Kidney (tissue), 14 donors: ENCODE data around the gene PCDHGA1. TPM values are rescaled to one million over a fixed set of nuclear protein-coding genes. Genes with fewer than 3 reads are reported as not detected.
A peak's percentile ranks its signal among the peaks of the same experiment; 100 is the strongest.

Source experiments
- DNase-seq, 5 donors: peaks; one replicate each; pipeline ENCODE4 v3.0.0-alpha.2; 2013 to 2020
- FAIRE-seq: peaks from 2 replicates; lab custom pipeline; 2012; peaks lifted over from hg19 to GRCh38; lab: Jason Lieb, UNC
- H3K27ac ChIP-seq, 2 donors: one replicate each; pipeline ENCODE4 v1.7.0; 2013; ENCODE audit warnings: low read depth in 2 of 2, low read length in 2 of 2, inconsistent platforms in 1 of 2
- H3K27me3 ChIP-seq: one replicate; pipeline ENCODE4 v1.7.1; 2013; ENCODE audit warnings: low read length, inconsistent platforms; ENCODE audit not compliant: control insufficient read depth, insufficient read depth
- H3K36me3 ChIP-seq, 3 donors: one replicate each; pipeline versions ENCODE4 v1.7.0 to v1.7.1; 2013; ENCODE audit warnings: low read length in 3 of 3, control low read depth in 1 of 3, inconsistent platforms in 1 of 3; ENCODE audit not compliant: insufficient read depth in 3 of 3, control insufficient read depth in 2 of 3
- H3K4me1 ChIP-seq, 3 donors: one replicate each; pipeline versions ENCODE4 v1.7.0 to v1.7.1; 2013; ENCODE audit warnings: low read length in 3 of 3, inconsistent platforms in 1 of 3, low read depth in 1 of 3; ENCODE audit not compliant: control insufficient read depth in 2 of 3, insufficient read depth in 2 of 3
- H3K4me3 ChIP-seq, 3 donors: one replicate each; pipeline versions ENCODE4 v1.7.0 to v1.8.1; 2013; ENCODE audit warnings: low read length in 3 of 3, control low read depth in 1 of 3, inconsistent platforms in 1 of 3
- H3K9ac ChIP-seq, 3 donors: one replicate each; pipeline versions ENCODE4 v1.7.0 to v1.7.1; 2013; ENCODE audit warnings: low read length in 3 of 3, control low read depth in 1 of 3, inconsistent platforms in 1 of 3
- H3K9me3 ChIP-seq, 3 donors: one replicate each; pipeline versions ENCODE4 v1.7.0 to v1.7.1; 2013; ENCODE audit warnings: low read length in 3 of 3, control low read depth in 1 of 3, inconsistent platforms in 1 of 3; ENCODE audit not compliant: control insufficient read depth in 2 of 3, insufficient read depth in 1 of 3
- CTCF ChIP-seq: IDR thresholded peaks from 3 replicates; pipeline ENCODE4 v1.5.1; 2012; ENCODE audit warnings: mild to moderate bottlenecking, moderate library complexity, borderline replicate concordance; ENCODE audit not compliant: insufficient read depth; ENCODE audit errors: extremely low read depth
- intact Hi-C: fragments of 100-400 bp; cut with DNase I; formaldehyde crosslinking; loops from one replicate; pipeline ENCODE4 v1.11.1; 2022
- polyA plus RNA-seq: library from polyadenylated mRNA; stranded (reverse); fragments of 350-450 nt; fragmentation: Illumina TruSeq; extraction: RNeasy Lipid Tissue Mini Kit (QIAGEN cat#74804); gene quantifications from one replicate; pipeline ENCODE4 v1.2.3, GENCODE V29; 2014; ENCODE audit warnings: low read depth, low replicate concordance; ENCODE audit not compliant: insufficient read depth
- total RNA-seq: library from RNA; stranded (reverse); fragmentation: NEBNext Ultra II Directional; extraction: Animal tissue kit (Norgen Biotek cat#: 25700); gene quantifications from one replicate; pipeline ENCODE4 v1.2.1, GENCODE V29; 2021
- donor health status: control.
- donor health status: control.
- donor health status: control.
- donor health status: control.
- donor health status: control.
- donor health status: DM: yes; HTN: yes; CAD: no.
- donor health status: Normal renal cell carcinoma (clear cell type).

PCDHGA1 gene
- total and polyA plus RNA-seq, 2 donors from 2014 or later: 0.19 to 0.69 TPM

GRCh38 chr5:141363952-141364660 is 33.8 kb downstream of the PCDHGA1 start, which contains the start of gene PCDHGA5:
TSS of gene PCDHGA5 (plus strand) at chr5:141364162. CDS start at chr5:141364331, 169 bp downstream.
- no peaks in the 10 kb centered on the region for H3K36me3 ChIP-seq
- DNase-seq: no peak
- H3K9ac ChIP-seq: no peak within 1 kb of the TSS
- TF ChIP-seq CTCF: no peak
- H3K9me3 ChIP-seq: peaks cover 0 to 74% (median 29%) of the 10 kb centered on the region in 3 donors
- no peaks in the 10 kb centered on the region for H3K4me1 ChIP-seq
- intact Hi-C loops: no loop called here
- no peak within 1 kb of the TSS for H3K27ac ChIP-seq
- H3K27me3 ChIP-seq: no peaks in the 10 kb centered on the region
- FAIRE-seq: no peak
- H3K4me3 ChIP-seq: peak within 1 kb of the TSS in 2 of 3 donors; percentile 7 to 21

GRCh38 chr5:141366016-141366896 is 35.9 kb downstream of the PCDHGA1 start:
- Histone ChIP-seq H3K27ac (no peak overlapping the region), H3K9ac (no peak overlapping the region), H3K4me3 (peak overlapping the region in 1 of 3 donors; percentile 3), H3K36me3 (no peaks in the 10 kb centered on the region), H3K4me1 (no peaks in the 10 kb centered on the region), H3K27me3 (no peaks in the 10 kb centered on the region), H3K9me3 (peaks cover 0 to 66% (median 27%) of the 10 kb centered on the region in 3 donors)
- intact Hi-C loops: no loop called here
- DNase-seq: no peak
- no peak for TF ChIP-seq CTCF
- no peak for FAIRE-seq

GRCh38 chr5:141369994-141370848 is 39.9 kb downstream of the PCDHGA1 start, which contains the start of gene PCDHGB3:
TSS of gene PCDHGB3 (plus strand) at chr5:141370242. CDS start at chr5:141370395, 153 bp downstream.
- intact Hi-C loops: no loop called here
- Histone ChIP-seq H3K36me3 (no peaks in the 10 kb centered on the region), H3K9ac (no peak within 1 kb of the TSS), H3K4me1 (no peaks in the 10 kb centered on the region), H3K4me3 (peak within 1 kb of the TSS in 2 of 3 donors; percentile 16 to 30), H3K9me3 (peaks cover 2 to 63% (median 28%) of the 10 kb centered on the region in 3 donors), H3K27ac (no peak within 1 kb of the TSS), H3K27me3 (no peaks in the 10 kb centered on the region)
- DNase-seq (no peak), FAIRE-seq (no peak)
- TF ChIP-seq CTCF: peak; percentile 24
